ENCODE measurements around the gene RPL22. TPM values are rescaled to one million over a fixed set of nuclear protein-coding genes. Genes with fewer than 3 reads are reported as not detected.

The RPL22 gene
- polyA plus RNA-seq, 3 donors = 62.6 to 97.2 (median 65.6) TPM

DNA sequence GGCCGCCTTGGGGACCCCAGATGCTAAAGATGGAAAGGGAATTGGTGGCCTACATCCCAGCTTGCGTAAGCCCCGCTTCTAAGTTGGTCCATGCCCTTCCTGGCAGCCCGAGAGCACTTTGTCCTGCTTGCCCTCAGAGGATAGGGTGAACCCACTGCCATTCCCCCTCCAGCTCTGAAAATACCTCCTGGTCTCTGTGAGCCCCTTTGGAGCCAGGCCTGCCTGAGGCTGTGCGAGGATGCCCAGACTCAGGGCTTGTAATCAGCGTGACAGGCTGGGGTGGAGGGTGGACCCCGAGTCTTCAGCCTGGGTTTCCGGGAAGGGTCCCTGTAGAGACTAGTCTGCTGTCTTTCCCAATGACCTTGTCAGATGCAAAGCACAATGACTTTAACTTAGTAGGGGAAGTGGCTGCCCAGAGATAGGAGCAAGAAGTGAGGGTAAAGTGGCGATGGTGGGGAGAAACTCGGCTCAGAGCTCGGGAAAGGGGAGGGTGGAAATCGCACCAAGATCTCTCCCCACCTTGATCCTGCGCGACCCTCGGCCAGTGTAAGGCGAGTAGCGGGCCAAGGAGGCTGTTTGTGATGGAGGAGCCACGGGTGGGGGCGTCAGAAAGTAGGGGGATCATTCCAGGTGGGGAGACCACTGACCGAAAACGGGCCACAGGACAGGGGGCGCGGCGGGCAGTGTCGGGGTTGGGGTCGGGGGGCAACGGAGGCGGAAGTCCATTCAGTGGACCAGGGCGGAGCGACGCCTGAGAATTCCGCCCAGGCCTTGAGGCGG is 41.9 kb upstream of the RPL22 start:
- WGBS (ENCODE audit: insufficient coverage) = 6% methylated on average over 22 of the region's 33 CpGs

More for the DNA sequence above, 41.9 kb upstream of the RPL22 start:
- Histone ChIP-seq H4K20me1 (ENCODE audit: insufficient read depth, low read length) (peaks cover 6% of the 10 kb centered on the region), H2AFZ (ENCODE audit: insufficient read depth, low read depth, low read length, poor library complexity, severe bottlenecking) (no peak overlapping the region), H3K9ac (ENCODE audit: insufficient read depth, low read length, poor library complexity, severe bottlenecking) (no peak overlapping the region), H3K79me2 (ENCODE audit: insufficient read depth, low read length) (no peaks in the 10 kb centered on the region), H3K27me3 (ENCODE audit: control insufficient read depth in 2 of 2, insufficient read depth in 2 of 2, low read length in 2 of 2) (peaks cover 34 to 71% of the 10 kb centered on the region in 2 donors), H3K4me2 (replicated peaks; ENCODE audit: extremely low read depth, low read length, poor library complexity, severe bottlenecking) (no peak overlapping the region), H3K9me3 (replicated peaks in 1 of 2; ENCODE audit: control insufficient read depth in 1 of 2, insufficient read depth in 1 of 2, low read length in 2 of 2) (peaks cover 0 to 20% of the 10 kb centered on the region in 2 donors), H3K4me1 (ENCODE audit: control insufficient read depth in 1 of 2, insufficient read depth in 2 of 2, low read length in 2 of 2) (peaks cover 1 to 16% of the 10 kb centered on the region in 2 donors), H3K36me3 (replicated peaks in 1 of 2; ENCODE audit: control insufficient read depth in 1 of 2, insufficient read depth in 2 of 2, low read length in 2 of 2) (no peaks in the 10 kb centered on the region), H3K4me3 (replicated peaks in 1 of 3; ENCODE audit: low read depth in 2 of 3, low read length in 3 of 3) (no peak overlapping the region), H3K27ac (ENCODE audit: low read depth in 1 of 2, low read length in 2 of 2) (no peak overlapping the region)
- Mint-ChIP-seq H3K27me3 (ENCODE audit: low read depth in 3 of 3) (peaks cover 72 to 85% (median 82%) of the 10 kb centered on the region in 3 donors), H3K36me3 (peaks cover 0 to 5% of the 10 kb centered on the region in 2 donors), H3K9me3 (peaks cover 0 to 24% (median 5%) of the 10 kb centered on the region in 7 donors), H3K27ac (no peak overlapping the region), H3K4me3 (peak overlapping the region in 1 of 2 donors; percentile 79), H3K4me1 (peaks cover 7% of the 10 kb centered on the region)
- intact Hi-C loops (cut with micrococcal nuclease) = loop anchor here (5.0 to 10.0 kb wide), 3 partner anchors 136 to 186 kb away; partner anchors contain the start of gene ACOT7 (in 1 of the 2)
- no peak for TF ChIP-seq CTCF (IDR thresholded peaks at IDR 0.05)
- no peak for DNase-seq
